Fibroblast of lung (primary cell): Measurements from ENCODE around the gene SPO11. TPM values are rescaled to one million over a fixed set of nuclear protein-coding genes. Genes with fewer than 3 reads are reported as not detected.

Experiments
- DNase-seq, 2 donors: peaks; one replicate each; pipeline versions ENCODE4 v3.0.0 to v3.0.0-alpha.2; 2010; ENCODE audit warnings: low read depth in 2 of 2
- H2AFZ ChIP-seq: 2 replicates; pipeline ENCODE4 v1.5.1; 2012; ENCODE audit warnings: low read length, control low read depth, inconsistent platforms
- H3K27ac ChIP-seq: 2 replicates; pipeline ENCODE4 v1.5.1; 2011; ENCODE audit warnings: low read length, control low read depth; ENCODE audit not compliant: insufficient read depth
- H3K27me3 ChIP-seq: 2 replicates; pipeline ENCODE4 v1.5.1; 2011; ENCODE audit warnings: mild to moderate bottlenecking, low read length; ENCODE audit not compliant: control insufficient read depth, insufficient read depth
- H3K36me3 ChIP-seq: 2 replicates; pipeline ENCODE4 v1.5.1; 2011; ENCODE audit warnings: low read length; ENCODE audit not compliant: control insufficient read depth, insufficient read depth
- H3K4me1 ChIP-seq: 2 replicates; pipeline ENCODE4 v1.5.1; 2011; ENCODE audit warnings: low read length; ENCODE audit not compliant: control insufficient read depth, insufficient read depth; ENCODE audit errors: extremely low read depth
- H3K4me2 ChIP-seq: 2 replicates; pipeline ENCODE4 v1.5.1; 2011; ENCODE audit warnings: low read length, control low read depth; ENCODE audit not compliant: insufficient read depth; ENCODE audit errors: extremely low read depth
- H3K4me3 ChIP-seq, 4 experiments: fragments of 200-600 bp in 1 of 4; sonication (generic) in 1 of 4; replicated peaks in 1 of 4; 2 replicates each; pipeline ENCODE4 v1.5.1; 2011 to 2016; ENCODE audit warnings: low read length in 4 of 4, low read depth in 3 of 4, mild to moderate bottlenecking in 3 of 4, control low read depth in 2 of 4, inconsistent platforms in 1 of 4, mixed read lengths in 1 of 4; ENCODE audit not compliant: insufficient read depth in 1 of 4; ENCODE audit errors: control extremely low read depth in 1 of 4
- H3K79me2 ChIP-seq: 2 replicates; pipeline ENCODE4 v1.5.1; 2012; ENCODE audit warnings: mild to moderate bottlenecking, low read length, inconsistent platforms; ENCODE audit not compliant: control insufficient read depth, insufficient read depth
- H3K9ac ChIP-seq: 2 replicates; pipeline ENCODE4 v1.5.1; 2011; ENCODE audit warnings: mild to moderate bottlenecking, low read length, control low read depth; ENCODE audit not compliant: insufficient read depth
- H3K9me3 ChIP-seq: 2 replicates; pipeline ENCODE4 v1.5.1; 2012; ENCODE audit warnings: low read depth, low read length; ENCODE audit not compliant: control insufficient read depth, insufficient read depth
- H4K20me1 ChIP-seq: 2 replicates; pipeline ENCODE4 v1.5.1; 2011; ENCODE audit warnings: low read length; ENCODE audit not compliant: control insufficient read depth, insufficient read depth; ENCODE audit errors: extremely low read depth
- CTCF ChIP-seq, 2 donors: IDR thresholded peaks in 1 of 2; conservative IDR thresholded peaks in 1 of 2; 1 replicate in 1 of 2; 2 replicates in 1 of 2; pipeline ENCODE4 v1.5.1; 2011 to 2012; ENCODE audit warnings: low read length in 2 of 2, control low read depth in 1 of 2, inconsistent platforms in 1 of 2, low read depth in 1 of 2, mild to moderate bottlenecking in 1 of 2
- EZH2 ChIP-seq: IDR thresholded peaks from 2 replicates; pipeline ENCODE4 v1.5.1; 2012; ENCODE audit warnings: low read length, control low read depth, mild to moderate bottlenecking; ENCODE audit errors: missing control alignments
- polyA plus RNA-seq, 2 donors: library from polyadenylated mRNA; depleted of rRNA in 1 of 2; stranded (reverse) in 1 of 2; unstranded in 1 of 2; fragments of >200 nt; gene quantifications; 2 replicates each; pipeline ENCODE4 v1.2.1, GENCODE V29; 2011 to 2012; ENCODE audit warnings: missing spikeins in 1 of 2
- total RNA-seq: library from RNA; depleted of rRNA; stranded (reverse); fragments of >200 nt; gene quantifications from 2 replicates; pipeline ENCODE4 v1.2.1, GENCODE V29; 2014

Gene SPO11
- total and polyA plus RNA-seq, 2 donors (not counting 1 experiment from before 2014, with no cell fraction given): not detected

- Histone ChIP-seq H3K27me3 (no peaks in the 10 kb centered on the region), H3K4me2 (no peak overlapping the region), H3K4me3 (no peak overlapping the region)
These were observed 12.3 kb upstream of the SPO11 start for GRCh38 chr20:57317316-57317788.

GRCh38 chr20:57317789-57318371 is 11.7 kb upstream of the SPO11 start:
- no peak overlapping the region for H3K4me2 ChIP-seq

More at GRCh38 chr20:57317316-57317788, 12.3 kb upstream of the SPO11 start:
- Histone ChIP-seq H3K27ac (no peak overlapping the region), H3K36me3 (no peaks in the 10 kb centered on the region), H3K9me3 (no peaks in the 10 kb centered on the region), H4K20me1 (no peaks in the 10 kb centered on the region), H2AFZ (no peak overlapping the region), H3K9ac (no peak overlapping the region), H3K4me1 (no peaks in the 10 kb centered on the region), H3K79me2 (no peaks in the 10 kb centered on the region)
- DNase-seq: no peak
- TF ChIP-seq CTCF (conservative IDR thresholded peaks at IDR 0.05 in 1 of 2, IDR thresholded peaks at IDR 0.05 in 1 of 2; ENCODE audit: low read depth in 1 of 2, low read length in 2 of 2) (no peak), EZH2 (no peak)

GRCh38 chr20:57319584-57319983 is 10.0 kb upstream of the SPO11 start:
- no peaks in the 10 kb centered on the region for H4K20me1 ChIP-seq
- H3K9ac ChIP-seq: no peak overlapping the region
- H3K4me2 ChIP-seq: no peak overlapping the region
- TF ChIP-seq EZH2 (no peak), CTCF (conservative IDR thresholded peaks at IDR 0.05 in 1 of 2, IDR thresholded peaks at IDR 0.05 in 1 of 2; ENCODE audit: low read depth in 1 of 2, low read length in 2 of 2) (no peak)
- no peaks in the 10 kb centered on the region for H3K9me3 ChIP-seq
- no peaks in the 10 kb centered on the region for H3K36me3 ChIP-seq
- H3K27me3 ChIP-seq: no peaks in the 10 kb centered on the region
- DNase-seq: no peak
- no peak overlapping the region for H2AFZ ChIP-seq
- no peaks in the 10 kb centered on the region for H3K79me2 ChIP-seq
- no peak overlapping the region for H3K4me3 ChIP-seq
- H3K4me1 ChIP-seq: no peaks in the 10 kb centered on the region
- no peak overlapping the region for H3K27ac ChIP-seq

More at GRCh38 chr20:57317789-57318371, 11.7 kb upstream of the SPO11 start:
- DNase-seq: no peak
- TF ChIP-seq EZH2: no peak
- no peak for TF ChIP-seq CTCF (conservative IDR thresholded peaks at IDR 0.05 in 1 of 2, IDR thresholded peaks at IDR 0.05 in 1 of 2; ENCODE audit: low read depth in 1 of 2, low read length in 2 of 2)
- Histone ChIP-seq H4K20me1 (no peaks in the 10 kb centered on the region), H3K27me3 (no peaks in the 10 kb centered on the region), H3K4me1 (no peaks in the 10 kb centered on the region), H3K27ac (no peak overlapping the region), H3K4me3 (no peak overlapping the region), H2AFZ (no peak overlapping the region), H3K79me2 (no peaks in the 10 kb centered on the region), H3K9me3 (no peaks in the 10 kb centered on the region), H3K9ac (no peak overlapping the region), H3K36me3 (no peaks in the 10 kb centered on the region)
